D721Med (cell line): ENCODE data around the gene ARSB.

ENCODE experiments used
- DNase-seq: peaks from one replicate; pipeline ENCODE4 v3.0.0; 2011; ENCODE audit warnings: low spot score; ENCODE audit not compliant: insufficient read length
- FAIRE-seq: peaks from 2 replicates; lab custom pipeline; 2011; peaks lifted over from hg19 to GRCh38; lab: Jason Lieb, UNC
- TF ChIP-seq, protein P1 (sequence below): IDR thresholded peaks from 2 replicates; pipeline ENCODE4 v1.5.1; 2012; ENCODE audit warnings: mild to moderate bottlenecking, control low read depth; ENCODE audit not compliant: insufficient read depth; ENCODE audit errors: missing control alignments

The ARSB gene

DNA sequence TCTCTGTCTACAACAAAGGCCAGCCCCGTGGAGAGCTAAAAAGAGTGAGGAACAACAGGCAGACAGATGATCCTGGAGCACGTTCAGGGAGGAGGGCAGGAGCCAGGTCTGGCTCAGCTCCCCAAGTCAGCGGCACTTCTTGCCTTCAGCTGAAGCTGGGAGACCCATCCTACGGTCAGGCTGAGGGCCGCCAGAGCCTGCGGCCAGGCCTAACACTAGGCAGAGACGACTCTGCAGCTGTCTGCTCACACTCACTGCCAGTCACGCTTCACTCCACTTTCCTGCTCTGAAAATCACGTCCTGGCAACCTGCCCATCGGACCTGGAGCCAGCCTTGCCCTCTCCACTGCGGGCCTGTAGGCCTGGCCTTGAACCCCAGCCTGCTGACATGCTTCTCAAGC, 175.7 kb downstream of the ARSB start:
- FAIRE-seq (no peak), DNase-seq (no peak)
- TF ChIP-seq, protein P1, sequence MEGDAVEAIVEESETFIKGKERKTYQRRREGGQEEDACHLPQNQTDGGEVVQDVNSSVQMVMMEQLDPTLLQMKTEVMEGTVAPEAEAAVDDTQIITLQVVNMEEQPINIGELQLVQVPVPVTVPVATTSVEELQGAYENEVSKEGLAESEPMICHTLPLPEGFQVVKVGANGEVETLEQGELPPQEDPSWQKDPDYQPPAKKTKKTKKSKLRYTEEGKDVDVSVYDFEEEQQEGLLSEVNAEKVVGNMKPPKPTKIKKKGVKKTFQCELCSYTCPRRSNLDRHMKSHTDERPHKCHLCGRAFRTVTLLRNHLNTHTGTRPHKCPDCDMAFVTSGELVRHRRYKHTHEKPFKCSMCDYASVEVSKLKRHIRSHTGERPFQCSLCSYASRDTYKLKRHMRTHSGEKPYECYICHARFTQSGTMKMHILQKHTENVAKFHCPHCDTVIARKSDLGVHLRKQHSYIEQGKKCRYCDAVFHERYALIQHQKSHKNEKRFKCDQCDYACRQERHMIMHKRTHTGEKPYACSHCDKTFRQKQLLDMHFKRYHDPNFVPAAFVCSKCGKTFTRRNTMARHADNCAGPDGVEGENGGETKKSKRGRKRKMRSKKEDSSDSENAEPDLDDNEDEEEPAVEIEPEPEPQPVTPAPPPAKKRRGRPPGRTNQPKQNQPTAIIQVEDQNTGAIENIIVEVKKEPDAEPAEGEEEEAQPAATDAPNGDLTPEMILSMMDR: no peak

DNA sequence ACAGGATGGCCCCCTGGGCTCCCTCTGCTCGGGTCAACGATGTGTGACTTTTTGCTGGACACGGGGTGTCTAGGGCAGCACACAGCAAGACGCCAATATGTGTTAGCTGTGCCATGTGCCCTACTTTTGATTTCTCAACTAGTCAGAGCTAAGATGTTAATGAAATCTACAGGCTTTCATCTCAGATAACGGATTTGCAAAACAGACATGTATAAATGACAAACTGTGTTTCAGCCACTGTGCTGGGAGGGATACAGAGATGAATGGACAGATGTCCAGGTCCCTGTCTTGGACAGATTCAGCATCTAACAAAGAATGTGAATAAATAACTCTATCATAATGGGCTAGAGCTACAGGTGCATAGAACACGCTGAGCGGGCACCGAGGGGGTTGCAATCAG, 176.3 kb downstream of the ARSB start:
- DNase-seq: no peak
- TF ChIP-seq, protein P1: no peak
- FAIRE-seq: no peak

- FAIRE-seq: no peak
- DNase-seq: no peak
- TF ChIP-seq, protein P1: no peak
Observed at GRCh38 chr5:78808380-78808779, 176.7 kb downstream of the ARSB start.

GRCh38 chr5:78806544-78806943, 178.6 kb downstream of the ARSB start:
- DNase-seq (no peak), FAIRE-seq (no peak)
- TF ChIP-seq, protein P1: no peak

DNA sequence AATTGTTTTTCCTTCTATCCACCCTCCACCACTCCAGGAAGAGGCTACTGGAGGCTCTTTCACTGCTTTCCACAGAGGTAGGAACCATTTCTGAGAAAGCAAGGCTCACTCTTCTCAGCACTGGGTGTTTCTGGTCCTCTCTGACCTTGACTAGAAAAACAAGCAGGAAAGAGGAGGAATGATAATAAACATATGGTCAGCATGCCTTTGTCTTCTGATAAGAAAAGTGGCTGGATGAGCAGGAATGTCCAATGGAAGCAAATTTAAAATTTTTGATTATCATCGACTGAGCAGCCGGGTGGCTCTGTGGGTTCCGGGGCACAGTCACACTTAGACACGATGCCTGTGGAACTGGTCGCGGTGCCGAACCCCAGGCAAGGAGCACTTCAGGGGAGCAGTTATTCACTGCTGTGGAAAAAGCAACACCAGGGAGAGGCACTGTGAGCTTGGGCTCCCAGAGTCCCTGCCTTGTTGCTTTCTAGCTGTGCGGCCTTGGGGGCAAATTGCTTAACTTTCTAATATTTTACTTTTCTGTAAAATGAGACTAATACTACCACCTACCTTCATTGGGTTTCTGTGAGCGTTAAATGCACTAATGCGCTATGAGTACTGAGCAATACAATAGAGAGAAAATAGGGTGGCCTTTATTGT, 179.5 kb downstream of the ARSB start:
- FAIRE-seq (no peak), DNase-seq (no peak)
- TF ChIP-seq, protein P1: no peak

DNA sequence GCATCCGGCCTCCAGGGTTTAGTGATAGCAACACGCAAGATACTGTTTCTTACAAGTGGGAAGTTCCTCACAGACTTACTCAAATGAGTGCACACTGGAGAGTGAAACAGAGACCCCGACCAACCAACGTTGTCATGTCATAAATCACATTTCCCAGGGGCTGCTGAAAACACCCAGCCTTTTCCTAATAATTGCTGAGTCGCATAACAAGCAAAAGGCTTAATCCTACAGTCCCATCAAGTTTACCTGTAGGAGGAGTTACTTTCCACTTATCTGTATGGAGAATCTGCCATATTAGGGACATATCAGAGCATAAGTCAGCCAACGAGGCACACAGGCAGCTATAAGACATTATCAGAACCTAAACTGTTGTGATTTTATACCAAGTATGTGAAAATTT, 180.1 kb downstream of the ARSB start:
- FAIRE-seq (no peak), DNase-seq (no peak)
- TF ChIP-seq, protein P1: no peak

DNA sequence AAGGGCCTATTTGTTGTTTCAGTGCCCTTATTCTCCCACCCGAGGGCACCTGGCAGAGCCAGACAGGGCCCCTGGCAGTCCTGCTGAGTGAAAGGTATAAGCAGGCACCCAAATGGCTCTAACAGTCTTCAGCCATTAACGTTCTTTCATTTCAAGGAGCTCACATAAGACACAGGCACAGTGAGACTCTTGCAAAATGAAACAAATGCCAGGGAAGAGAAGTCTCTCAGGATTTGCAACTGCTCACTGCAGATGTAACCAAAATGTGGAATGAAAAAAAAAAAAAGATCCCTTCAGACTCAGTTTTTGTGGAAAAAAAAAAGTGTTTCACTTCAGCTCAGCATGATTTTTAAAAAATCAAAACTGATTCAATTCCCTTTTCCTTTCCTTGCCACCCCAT, 181.2 kb downstream of the ARSB start:
- no peak for FAIRE-seq
- TF ChIP-seq, protein P1: no peak
- DNase-seq: no peak
